HepG2 (cell line): ENCODE measurements around the gene FOSL2. TPM values are rescaled to one million over a fixed set of nuclear protein-coding genes. Genes with fewer than 3 reads are reported as not detected.

Experiments used
- ATAC-seq: fragments of 200-7000 bp; cut with Tn5 transposase; 3 replicates; pipeline ENCODE4 v1.9.1; 2020; ENCODE audit warnings: mild to moderate bottlenecking, moderate library complexity
- BruUV-seq: library from RNA; stranded (reverse); fragments of 400-500 nt; replicated peaks from 2 replicates; lab custom pipeline; 2021; lab: Mats Ljungman, UMichigan
- CTCF ChIA-PET: fragments of 300-600 bp; formaldehyde crosslinking; extraction: SDS; loops from one replicate; lab custom pipeline; 2021; ENCODE audit warnings: low total read pairs, inconsistent platforms, low intra/inter-chr PET ratio; lab: Yijun Ruan, JAX
- POLR2A ChIA-PET: fragments of 350-600 bp; sonication (Branson Sonifier 250); formaldehyde crosslinking; loops from one replicate; lab custom pipeline; 2020; ENCODE audit warnings: antibody characterized with exemption, inconsistent platforms; lab: Yijun Ruan, JAX
- DNase-seq: peaks from one replicate; pipeline ENCODE4 v3.0.0-alpha.2; 2015; ENCODE audit warnings: low spot score
- FAIRE-seq: peaks from 3 replicates; lab custom pipeline; 2011; peaks lifted over from hg19 to GRCh38; lab: Jason Lieb, UNC
- H2AFZ ChIP-seq: one replicate; pipeline ENCODE4 v1.6.1; 2011; ENCODE audit warnings: low read length, inconsistent platforms
- H3K27ac ChIP-seq: fragments of 300-600 bp; 3 replicates; pipeline ENCODE4 v1.8.0; 2011; ENCODE audit warnings: mixed run types, mild to moderate bottlenecking, mixed read lengths, low read length, inconsistent platforms; ENCODE audit not compliant: insufficient read depth; ENCODE audit errors: extremely low read length
- H3K27me3 ChIP-seq, 2 experiments: fragments of 200-600 bp in 1 of 2; 2 replicates in 1 of 2; 3 replicates in 1 of 2; pipeline versions ENCODE4 v1.6.0 to v1.8.0; 2011; ENCODE audit warnings: low read length in 2 of 2, mild to moderate bottlenecking in 2 of 2, moderate library complexity in 2 of 2, inconsistent platforms in 1 of 2; ENCODE audit not compliant: insufficient read depth in 2 of 2, control insufficient read depth in 1 of 2
- H3K36me3 ChIP-seq, 2 experiments: fragments of 200-600 bp in 1 of 2; replicated peaks in 1 of 2; 2 replicates in 1 of 2; 3 replicates in 1 of 2; pipeline versions ENCODE4 v1.5.1 to v1.8.0; 2011; ENCODE audit warnings: low read length in 2 of 2, inconsistent platforms in 1 of 2; ENCODE audit not compliant: insufficient read depth in 2 of 2, control insufficient read depth in 1 of 2
- H3K4me1 ChIP-seq: 2 replicates; pipeline ENCODE4 v1.5.1; 2012; ENCODE audit warnings: low read length, inconsistent platforms; ENCODE audit not compliant: insufficient read depth
- H3K4me2 ChIP-seq: 2 replicates; pipeline ENCODE4 v1.6.0; 2011; ENCODE audit warnings: low read depth, low read length, inconsistent platforms
- H3K4me3 ChIP-seq, 3 experiments: fragments of 200-600 bp in 1 of 3; sonication (generic), shearing (Covaris generic) in 1 of 3; replicated peaks in 1 of 3; 2 replicates each; pipeline ENCODE4 v1.5.1; 2011 to 2016; ENCODE audit warnings: low read length in 3 of 3, inconsistent platforms in 2 of 3, low read depth in 2 of 3, mild to moderate bottlenecking in 2 of 3, control low read depth in 1 of 3, mixed read lengths in 1 of 3; ENCODE audit not compliant: insufficient read depth in 1 of 3
- H3K79me2 ChIP-seq: one replicate; pipeline ENCODE4 v1.6.1; 2011; ENCODE audit warnings: low read length, inconsistent platforms; ENCODE audit not compliant: insufficient read depth
- H3K9ac ChIP-seq: 2 replicates; pipeline ENCODE4 v1.6.0; 2011; ENCODE audit warnings: mild to moderate bottlenecking, low read depth, low read length, inconsistent platforms; ENCODE audit not compliant: insufficient read depth
- H3K9me3 ChIP-seq: 2 replicates; pipeline ENCODE4 v1.5.1; 2012; ENCODE audit warnings: mild to moderate bottlenecking, low read length
- H4K20me1 ChIP-seq: 2 replicates; pipeline ENCODE4 v1.6.0; 2011; ENCODE audit warnings: inconsistent platforms, mild to moderate bottlenecking, low read length, moderate library complexity; ENCODE audit not compliant: insufficient read depth
- ATAD3A ChIP-seq: sonication (generic); formaldehyde crosslinking; IDR thresholded peaks from 2 replicates; pipeline ENCODE4 v1.4.0; 2020; ENCODE audit warnings: missing genetic modification reagents
- CEBPG ChIP-seq: IDR thresholded peaks from 2 replicates; pipeline ENCODE4 v1.6.1; 2016
- GATAD2A ChIP-seq: IDR thresholded peaks from 2 replicates; pipeline ENCODE4 v1.6.1; 2016
- KLF16 ChIP-seq, 2 experiments: sonication (generic) in 1 of 2; formaldehyde crosslinking in 1 of 2; IDR thresholded peaks; 2 replicates each; pipeline versions ENCODE4 v1.6.1 to v1.8.0; 2016 to 2023; ENCODE audit warnings: missing genetic modification reagents in 2 of 2, missing compliant biosample characterization in 1 of 2
- MTF2 ChIP-seq: sonication (generic); formaldehyde crosslinking; IDR thresholded peaks from 2 replicates; pipeline ENCODE4 v1.5.0; 2020; ENCODE audit warnings: missing genetic modification reagents, borderline replicate concordance
- NR2C2 ChIP-seq: sonication (generic); formaldehyde crosslinking; IDR thresholded peaks from 2 replicates; pipeline ENCODE4 v1.4.0; 2020; ENCODE audit warnings: missing genetic modification reagents, mild to moderate bottlenecking, moderate library complexity, borderline replicate concordance
- RBFOX2 ChIP-seq: fragments of 200-400 bp; formaldehyde crosslinking; IDR thresholded peaks from 2 replicates; pipeline ENCODE4 v1.6.1; 2017; ENCODE audit warnings: low read depth, mild to moderate bottlenecking, low read length
- SALL1 ChIP-seq: sonication (generic); formaldehyde crosslinking; IDR thresholded peaks from 2 replicates; pipeline ENCODE4 v1.8.0; 2022; ENCODE audit warnings: mild to moderate bottlenecking, missing genetic modification reagents
- TBP ChIP-seq: sonication (generic); formaldehyde crosslinking; IDR thresholded peaks from 2 replicates; pipeline ENCODE4 v1.5.0; 2020; ENCODE audit warnings: missing genetic modification reagents
- ZBTB20 ChIP-seq: sonication (generic); formaldehyde crosslinking; IDR thresholded peaks from 2 replicates; pipeline ENCODE4 v1.8.1; 2023; ENCODE audit warnings: missing genetic modification reagents, low read depth, mild to moderate bottlenecking, borderline replicate concordance
- ZFP62 ChIP-seq: sonication (generic); formaldehyde crosslinking; IDR thresholded peaks from 2 replicates; pipeline ENCODE4 v1.4.0; 2020; ENCODE audit warnings: missing genetic modification reagents
- ZNF33A ChIP-seq: sonication (generic); formaldehyde crosslinking; IDR thresholded peaks from 2 replicates; pipeline ENCODE4 v1.5.1; 2020; ENCODE audit warnings: missing genetic modification reagents, mild to moderate bottlenecking, moderate library complexity, borderline replicate concordance
- ZNF383 ChIP-seq: sonication (generic); formaldehyde crosslinking; IDR thresholded peaks from 2 replicates; pipeline ENCODE4 v1.4.0; 2020; ENCODE audit warnings: missing genetic modification reagents, mild to moderate bottlenecking, borderline replicate concordance
- ZNF652 ChIP-seq: IDR thresholded peaks from 2 replicates; pipeline ENCODE4 v1.6.1; 2016; ENCODE audit warnings: low read depth, borderline replicate concordance
- ZNF678 ChIP-seq: sonication (generic); formaldehyde crosslinking; IDR thresholded peaks from 2 replicates; pipeline ENCODE4 v1.4.0; 2020; ENCODE audit warnings: mild to moderate bottlenecking, missing genetic modification reagents
- ZNF704 ChIP-seq: sonication (generic); formaldehyde crosslinking; IDR thresholded peaks from 2 replicates; pipeline ENCODE4 v1.8.1; 2023; ENCODE audit warnings: mild to moderate bottlenecking, inconsistent platforms, moderate library complexity, missing genetic modification reagents, borderline replicate concordance
- WGBS: methylation state at CpG from one replicate; pipeline ENCODE4 v1.1.6; 2017; ENCODE audit warnings: low lambda C conversion rate; 5-methylcytosine and 5-hydroxymethylcytosine counted together
- in situ Hi-C: cut with HindIII; loops from 2 replicates; pipeline ENCODE4 v1.10.0; 2017; ENCODE audit warnings: low pct_unique_long_range_greater_than_20kb; ENCODE audit not compliant: extremely low pct_ligation_motif_present
- intact Hi-C: fragments of 100-400 bp; cut with micrococcal nuclease; formaldehyde crosslinking; loops from one replicate; pipeline ENCODE4 v1.10.0; 2022; ENCODE audit not compliant: unreplicated experiment
- polyA plus RNA-seq, 8 experiments: library from polyadenylated mRNA; depleted of rRNA in 3 of 8; stranded (reverse) in 7 of 8; unstranded in 1 of 8; fragments of >200 nt; fragmentation: Illumina TruSeq in 4 of 8; extraction: Trizol in 4 of 8; gene quantifications; 2 replicates each; pipeline versions ENCODE4 v1.2.1 to v1.2.3, GENCODE V29; 2011 to 2016; ENCODE audit warnings: low read depth in 4 of 8, missing spikeins in 1 of 8, mixed read lengths in 1 of 8; ENCODE audit not compliant: insufficient read depth in 1 of 8
- total RNA-seq, 5 experiments: library from RNA; depleted of rRNA; stranded (reverse); fragments of >200 nt; fragmentation: Illumina TruSeq; extraction: Trizol; gene quantifications; 2 replicates each; pipeline ENCODE4 v1.2.3, GENCODE V29; 2016; ENCODE audit warnings: low read depth in 1 of 5

The FOSL2 gene
- total and polyA plus RNA-seq, 2 of the 13 experiments (the other 11 are each of a cell fraction or from before 2014, with no cell fraction given): 3.4 to 18.1 TPM

GRCh38 chr2:28423856-28424605, 31.4 kb downstream of the FOSL2 start (continued):
- TF ChIP-seq ZNF383 (CRISPR knock-in tag): no peak

- Histone ChIP-seq H3K27ac (no peak overlapping the region), H3K4me2 (no peak overlapping the region), H4K20me1 (no peaks in the 10 kb centered on the region), H3K79me2 (no peaks in the 10 kb centered on the region), H3K27me3 (peaks cover 0 to 20% of the 10 kb centered on the region in 2 experiments; a peak in 2 of 5 replicates), H3K4me1 (peaks cover 21% of the 10 kb centered on the region), H3K9ac (no peak overlapping the region), H3K36me3 (no peaks in the 10 kb centered on the region), H2AFZ (no peak overlapping the region), H3K4me3 (no peak overlapping the region), H3K9me3 (no peaks in the 10 kb centered on the region)
- BruUV-seq: no TSS peak
- DNase-seq (no peak), FAIRE-seq (no peak), ATAC-seq (no peak)
- in situ Hi-C loops: no loop called here
- intact Hi-C loops: no loop called here
- CTCF ChIA-PET: no interaction called here
- TF ChIP-seq KLF16 (CRISPR knock-in tag; IDR thresholded peaks at IDR 0.05) (no peak), MTF2 (CRISPR knock-in tag) (no peak), ATAD3A (CRISPR knock-in tag) (no peak), ZNF678 (CRISPR knock-in tag) (no peak), TBP (CRISPR knock-in tag) (no peak), CEBPG (CRISPR knock-in tag) (no peak), SALL1 (CRISPR knock-in tag) (no peak), RBFOX2 (no peak), NR2C2 (no peak), ZNF652 (CRISPR knock-in tag) (no peak), ZNF704 (CRISPR knock-in tag) (no peak), GATAD2A (CRISPR knock-in tag) (no peak), ZNF33A (no peak), ZFP62 (no peak), ZBTB20 (CRISPR knock-in tag) (no peak)
- POLR2A ChIA-PET: no interaction called here
- WGBS: 69% methylated on average over 2 of the region's 2 CpGs
Measured at GRCh38 chr2:28424799-28425463, 32.3 kb downstream of the FOSL2 start.
